Neuron (in vitro differentiated cells): ENCODE results near the gene HTR5A.

Experiments used
- H2AFZ ChIP-seq: one replicate; pipeline ENCODE4 v1.6.1; 2013; ENCODE audit warnings: low read depth, mild to moderate bottlenecking, inconsistent platforms, low read length, moderate library complexity
- H3K27me3 ChIP-seq: one replicate; pipeline ENCODE4 v1.6.1; 2013; ENCODE audit warnings: low read length; ENCODE audit not compliant: insufficient read depth
- H3K36me3 ChIP-seq: one replicate; pipeline ENCODE4 v1.6.1; 2013; ENCODE audit warnings: low read length; ENCODE audit not compliant: insufficient read depth
- H3K4me1 ChIP-seq: one replicate; pipeline ENCODE4 v1.6.1; 2013; ENCODE audit warnings: low read length; ENCODE audit not compliant: insufficient read depth
- H3K4me3 ChIP-seq: 2 replicates; pipeline ENCODE4 v1.5.1; 2013; ENCODE audit warnings: mild to moderate bottlenecking, low read length, moderate library complexity
- H3K9me3 ChIP-seq: one replicate; pipeline ENCODE4 v1.6.1; 2013; ENCODE audit warnings: low read length

The HTR5A gene

DNA sequence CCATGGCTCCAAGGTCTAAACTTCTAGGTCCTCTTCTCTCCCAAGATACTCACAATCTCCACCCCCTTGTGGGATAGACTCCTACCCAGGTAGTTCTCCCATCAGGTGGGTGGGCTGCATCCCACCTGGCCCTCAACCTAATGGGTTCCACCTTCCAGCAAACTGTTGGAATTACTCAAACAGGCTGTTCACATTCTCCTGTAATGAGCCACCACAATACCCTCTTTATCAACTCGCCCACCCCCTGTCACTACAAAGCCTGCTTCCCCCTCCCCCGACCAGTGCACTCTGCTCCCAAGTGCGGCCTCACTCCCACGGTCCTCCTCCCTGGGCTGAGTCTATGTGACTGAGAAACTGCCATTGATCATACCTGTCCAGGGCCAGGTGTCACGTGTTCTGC, 10.4 kb upstream of the HTR5A start:
- H3K4me3 ChIP-seq: no peak overlapping the region
- no peak overlapping the region for H2AFZ ChIP-seq
- H3K36me3 ChIP-seq: no peaks in the 10 kb centered on the region
- H3K4me1 ChIP-seq: no peaks in the 10 kb centered on the region
- H3K27me3 ChIP-seq: peaks cover 5% of the 10 kb centered on the region
- no peaks in the 10 kb centered on the region for H3K9me3 ChIP-seq

GRCh38 chr7:155062411-155062810, 7.7 kb upstream of the HTR5A start:
- no peaks in the 10 kb centered on the region for H3K9me3 ChIP-seq
- no peaks in the 10 kb centered on the region for H3K4me1 ChIP-seq
- peaks cover 5% of the 10 kb centered on the region for H3K27me3 ChIP-seq
- no peaks in the 10 kb centered on the region for H3K36me3 ChIP-seq
- H3K4me3 ChIP-seq: no peak overlapping the region
- H2AFZ ChIP-seq: no peak overlapping the region

GRCh38 chr7:155064186-155064585, 5.9 kb upstream of the HTR5A start:
- Histone ChIP-seq H3K36me3 (no peaks in the 10 kb centered on the region), H2AFZ (no peak overlapping the region), H3K4me1 (no peaks in the 10 kb centered on the region), H3K9me3 (no peaks in the 10 kb centered on the region), H3K27me3 (peaks cover 5% of the 10 kb centered on the region), H3K4me3 (no peak overlapping the region)

DNA sequence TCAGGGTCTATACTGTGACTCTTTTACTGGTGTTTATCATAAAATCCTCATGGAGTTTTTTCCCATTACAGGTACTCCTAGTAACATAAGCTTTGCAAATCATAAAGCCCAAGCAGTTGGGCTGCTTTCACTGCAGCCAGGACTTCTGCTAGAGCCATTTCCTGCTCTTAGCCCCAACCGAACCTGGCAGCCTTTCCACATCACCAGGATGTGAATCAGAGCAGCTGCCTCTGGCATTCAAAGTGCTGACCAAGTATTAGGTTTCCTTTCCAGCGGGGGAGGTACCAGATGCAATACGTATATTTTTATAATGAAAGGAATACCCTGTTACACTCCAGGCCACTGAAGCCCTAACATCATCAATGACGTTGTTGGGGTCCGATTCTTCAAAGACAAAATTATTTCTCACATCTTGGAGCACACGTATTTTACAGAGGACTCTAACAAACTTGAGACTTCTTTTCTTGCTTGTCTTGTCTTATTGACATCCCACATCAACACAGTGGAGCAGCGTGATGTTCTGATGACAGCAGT, 3.6 kb upstream of the HTR5A start:
- no peaks in the 10 kb centered on the region for H3K36me3 ChIP-seq
- H3K4me1 ChIP-seq: no peaks in the 10 kb centered on the region
- H2AFZ ChIP-seq: no peak overlapping the region
- H3K4me3 ChIP-seq: no peak overlapping the region
- peaks cover 7% of the 10 kb centered on the region for H3K27me3 ChIP-seq
- no peaks in the 10 kb centered on the region for H3K9me3 ChIP-seq

DNA sequence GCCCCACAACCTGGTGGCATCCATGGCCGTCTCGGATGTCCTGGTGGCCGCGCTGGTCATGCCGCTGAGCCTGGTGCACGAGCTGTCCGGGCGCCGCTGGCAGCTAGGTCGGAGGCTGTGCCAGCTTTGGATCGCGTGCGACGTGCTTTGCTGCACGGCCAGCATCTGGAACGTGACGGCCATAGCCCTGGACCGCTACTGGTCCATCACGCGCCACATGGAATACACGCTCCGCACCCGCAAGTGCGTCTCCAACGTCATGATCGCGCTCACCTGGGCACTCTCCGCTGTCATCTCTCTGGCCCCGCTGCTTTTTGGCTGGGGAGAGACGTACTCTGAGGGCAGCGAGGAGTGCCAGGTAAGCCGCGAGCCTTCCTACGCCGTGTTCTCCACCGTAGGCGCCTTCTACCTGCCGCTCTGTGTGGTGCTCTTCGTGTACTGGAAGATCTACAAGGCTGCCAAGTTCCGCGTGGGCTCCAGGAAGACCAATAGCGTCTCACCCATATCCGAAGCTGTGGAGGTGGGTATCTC, 1.1 kb downstream of the HTR5A start:
- Histone ChIP-seq H2AFZ (no peak overlapping the region), H3K4me1 (no peaks in the 10 kb centered on the region), H3K27me3 (peaks cover 16% of the 10 kb centered on the region), H3K9me3 (no peaks in the 10 kb centered on the region), H3K4me3 (no peak overlapping the region), H3K36me3 (no peaks in the 10 kb centered on the region)

GRCh38 chr7:155071916-155072571, 1.9 kb downstream of the HTR5A start:
- H3K4me3 ChIP-seq: no peak overlapping the region
- no peaks in the 10 kb centered on the region for H3K36me3 ChIP-seq
- peaks cover 16% of the 10 kb centered on the region for H3K27me3 ChIP-seq
- no peak overlapping the region for H2AFZ ChIP-seq
- no peaks in the 10 kb centered on the region for H3K9me3 ChIP-seq
- H3K4me1 ChIP-seq: no peaks in the 10 kb centered on the region

DNA sequence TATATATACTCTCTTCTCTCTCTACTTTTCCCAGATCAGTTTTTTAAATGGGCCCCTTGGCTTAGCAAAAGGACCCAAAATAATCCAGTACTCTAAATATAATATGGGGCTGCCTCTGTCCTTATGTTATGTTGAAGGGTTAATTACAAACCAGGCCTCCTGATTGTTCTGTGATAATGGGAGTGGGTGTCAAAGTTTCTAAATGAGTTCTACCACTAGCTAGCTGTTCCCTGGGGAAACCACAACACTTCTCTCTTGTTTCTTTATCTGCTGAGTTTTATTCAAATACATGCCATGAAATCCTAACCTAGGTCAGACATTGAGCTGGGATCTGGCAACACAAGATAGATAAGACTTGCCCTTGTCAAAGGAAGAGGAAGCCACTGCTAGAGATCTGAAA, 3.8 kb downstream of the HTR5A start:
- no peaks in the 10 kb centered on the region for H3K36me3 ChIP-seq
- no peaks in the 10 kb centered on the region for H3K9me3 ChIP-seq
- H3K4me1 ChIP-seq: no peaks in the 10 kb centered on the region
- H3K4me3 ChIP-seq: no peak overlapping the region
- H3K27me3 ChIP-seq: peaks cover 16% of the 10 kb centered on the region
- no peak overlapping the region for H2AFZ ChIP-seq

GRCh38 chr7:155084021-155084420, 13.9 kb downstream of the HTR5A start:
- H2AFZ ChIP-seq: no peak overlapping the region
- H3K27me3 ChIP-seq: no peaks in the 10 kb centered on the region
- no peaks in the 10 kb centered on the region for H3K9me3 ChIP-seq
- no peak overlapping the region for H3K4me3 ChIP-seq
- no peaks in the 10 kb centered on the region for H3K4me1 ChIP-seq
- no peaks in the 10 kb centered on the region for H3K36me3 ChIP-seq

DNA sequence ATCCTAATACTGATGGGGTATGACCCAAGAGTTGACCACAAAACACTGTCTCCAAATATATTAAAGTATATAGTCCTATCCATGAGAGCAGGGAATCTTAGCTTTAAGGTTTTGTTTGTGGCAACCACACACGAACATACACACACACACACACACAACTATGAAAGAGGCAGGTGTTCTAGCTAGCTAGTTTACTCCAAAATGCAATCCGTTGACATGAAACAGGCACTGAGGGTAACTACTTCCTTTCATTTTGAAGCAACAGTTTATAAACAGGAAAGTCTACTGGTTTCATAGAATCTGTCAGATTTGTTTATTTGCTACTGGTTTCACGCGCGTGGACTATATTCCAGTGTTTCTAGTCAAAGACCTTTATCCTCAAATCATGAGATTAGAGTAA, 14.8 kb downstream of the HTR5A start:
- Histone ChIP-seq H3K9me3 (no peaks in the 10 kb centered on the region), H3K4me1 (no peaks in the 10 kb centered on the region), H3K27me3 (no peaks in the 10 kb centered on the region), H3K4me3 (no peak overlapping the region), H2AFZ (no peak overlapping the region), H3K36me3 (no peaks in the 10 kb centered on the region)

- no peaks in the 10 kb centered on the region for H3K4me1 ChIP-seq
- no peak overlapping the region for H2AFZ ChIP-seq
- no peak overlapping the region for H3K4me3 ChIP-seq
- H3K36me3 ChIP-seq: no peaks in the 10 kb centered on the region
- no peaks in the 10 kb centered on the region for H3K9me3 ChIP-seq
- peaks cover 3% of the 10 kb centered on the region for H3K27me3 ChIP-seq
Measured at GRCh38 chr7:155090684-155091083, 20.6 kb downstream of the HTR5A start.

DNA sequence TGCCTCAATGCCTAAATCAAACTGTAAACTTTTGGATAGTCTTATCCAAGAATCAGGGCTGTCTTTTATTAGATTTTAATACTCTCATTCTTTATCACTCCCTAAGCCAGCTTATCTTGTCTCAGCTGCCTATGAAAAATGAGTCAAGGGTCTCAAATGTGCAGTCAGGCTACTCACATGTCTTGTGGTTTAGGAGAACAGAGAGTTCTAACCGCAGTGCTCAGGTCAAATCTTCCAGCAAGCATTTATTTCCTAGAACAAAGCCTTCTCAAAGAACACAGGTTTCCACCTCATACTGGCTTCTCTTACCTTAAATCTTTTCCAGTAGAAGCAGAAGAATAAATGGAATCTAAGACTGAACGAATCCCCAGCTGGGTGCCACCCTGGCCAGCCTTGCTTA, 23.5 kb downstream of the HTR5A start:
- no peak overlapping the region for H2AFZ ChIP-seq
- no peak overlapping the region for H3K4me3 ChIP-seq
- H3K27me3 ChIP-seq: peaks cover 6% of the 10 kb centered on the region
- H3K9me3 ChIP-seq: no peaks in the 10 kb centered on the region
- no peaks in the 10 kb centered on the region for H3K36me3 ChIP-seq
- no peaks in the 10 kb centered on the region for H3K4me1 ChIP-seq

GRCh38 chr7:155094636-155095135, 24.6 kb downstream of the HTR5A start:
- peaks cover 6% of the 10 kb centered on the region for H3K27me3 ChIP-seq
- H3K4me3 ChIP-seq: no peak overlapping the region
- no peaks in the 10 kb centered on the region for H3K9me3 ChIP-seq
- H3K36me3 ChIP-seq: no peaks in the 10 kb centered on the region
- no peak overlapping the region for H2AFZ ChIP-seq
- no peaks in the 10 kb centered on the region for H3K4me1 ChIP-seq

- Histone ChIP-seq H3K4me1 (no peaks in the 10 kb centered on the region), H3K27me3 (peaks cover 12% of the 10 kb centered on the region), H3K4me3 (no peak overlapping the region)
Measured at GRCh38 chr7:155097338-155097737, 27.2 kb downstream of the HTR5A start.

GRCh38 chr7:155103839-155104238, 33.7 kb downstream of the HTR5A start:
- Histone ChIP-seq H2AFZ (no peak overlapping the region), H3K4me1 (no peaks in the 10 kb centered on the region), H3K36me3 (no peaks in the 10 kb centered on the region), H3K27me3 (peaks cover 29% of the 10 kb centered on the region), H3K9me3 (no peaks in the 10 kb centered on the region), H3K4me3 (no peak overlapping the region)

More at GRCh38 chr7:155097338-155097737, 27.2 kb downstream of the HTR5A start:
- no peak overlapping the region for H2AFZ ChIP-seq
- no peaks in the 10 kb centered on the region for H3K36me3 ChIP-seq
- H3K9me3 ChIP-seq: no peaks in the 10 kb centered on the region
